HepG2 (cell line): ENCODE results near the gene TBX3. TPM values are rescaled to one million over a fixed set of nuclear protein-coding genes. Genes with fewer than 3 reads are reported as not detected.

Experiments
- ATAC-seq: fragments of 200-7000 bp; cut with Tn5 transposase; 3 replicates; pipeline ENCODE4 v1.9.1; 2020; ENCODE audit warnings: mild to moderate bottlenecking, moderate library complexity
- BruUV-seq: library from RNA; stranded (reverse); fragments of 400-500 nt; replicated peaks from 2 replicates; lab custom pipeline; 2021; lab: Mats Ljungman, UMichigan
- CTCF ChIA-PET: fragments of 300-600 bp; formaldehyde crosslinking; extraction: SDS; loops from one replicate; lab custom pipeline; 2021; ENCODE audit warnings: low total read pairs, inconsistent platforms, low intra/inter-chr PET ratio; lab: Yijun Ruan, JAX
- POLR2A ChIA-PET: fragments of 350-600 bp; sonication (Branson Sonifier 250); formaldehyde crosslinking; loops from one replicate; lab custom pipeline; 2020; ENCODE audit warnings: antibody characterized with exemption, inconsistent platforms; lab: Yijun Ruan, JAX
- DNase-seq: peaks from one replicate; pipeline ENCODE4 v3.0.0-alpha.2; 2015; ENCODE audit warnings: low spot score
- FAIRE-seq: peaks from 3 replicates; lab custom pipeline; 2011; peaks lifted over from hg19 to GRCh38; lab: Jason Lieb, UNC
- H2AFZ ChIP-seq: one replicate; pipeline ENCODE4 v1.6.1; 2011; ENCODE audit warnings: low read length, inconsistent platforms
- H3K27ac ChIP-seq: fragments of 300-600 bp; 3 replicates; pipeline ENCODE4 v1.8.0; 2011; ENCODE audit warnings: mixed run types, mild to moderate bottlenecking, mixed read lengths, low read length, inconsistent platforms; ENCODE audit not compliant: insufficient read depth; ENCODE audit errors: extremely low read length
- H3K27me3 ChIP-seq, 2 experiments: fragments of 200-600 bp in 1 of 2; 2 replicates in 1 of 2; 3 replicates in 1 of 2; pipeline versions ENCODE4 v1.6.0 to v1.8.0; 2011; ENCODE audit warnings: low read length in 2 of 2, mild to moderate bottlenecking in 2 of 2, moderate library complexity in 2 of 2, inconsistent platforms in 1 of 2; ENCODE audit not compliant: insufficient read depth in 2 of 2, control insufficient read depth in 1 of 2
- H3K36me3 ChIP-seq, 2 experiments: fragments of 200-600 bp in 1 of 2; replicated peaks in 1 of 2; 2 replicates in 1 of 2; 3 replicates in 1 of 2; pipeline versions ENCODE4 v1.5.1 to v1.8.0; 2011; ENCODE audit warnings: low read length in 2 of 2, inconsistent platforms in 1 of 2; ENCODE audit not compliant: insufficient read depth in 2 of 2, control insufficient read depth in 1 of 2
- H3K4me1 ChIP-seq: 2 replicates; pipeline ENCODE4 v1.5.1; 2012; ENCODE audit warnings: low read length, inconsistent platforms; ENCODE audit not compliant: insufficient read depth
- H3K4me2 ChIP-seq: 2 replicates; pipeline ENCODE4 v1.6.0; 2011; ENCODE audit warnings: low read depth, low read length, inconsistent platforms
- H3K4me3 ChIP-seq, 3 experiments: fragments of 200-600 bp in 1 of 3; sonication (generic), shearing (Covaris generic) in 1 of 3; replicated peaks in 1 of 3; 2 replicates each; pipeline ENCODE4 v1.5.1; 2011 to 2016; ENCODE audit warnings: low read length in 3 of 3, inconsistent platforms in 2 of 3, low read depth in 2 of 3, mild to moderate bottlenecking in 2 of 3, control low read depth in 1 of 3, mixed read lengths in 1 of 3; ENCODE audit not compliant: insufficient read depth in 1 of 3
- H3K79me2 ChIP-seq: one replicate; pipeline ENCODE4 v1.6.1; 2011; ENCODE audit warnings: low read length, inconsistent platforms; ENCODE audit not compliant: insufficient read depth
- H3K9ac ChIP-seq: 2 replicates; pipeline ENCODE4 v1.6.0; 2011; ENCODE audit warnings: mild to moderate bottlenecking, low read depth, low read length, inconsistent platforms; ENCODE audit not compliant: insufficient read depth
- H3K9me3 ChIP-seq: 2 replicates; pipeline ENCODE4 v1.5.1; 2012; ENCODE audit warnings: mild to moderate bottlenecking, low read length
- H4K20me1 ChIP-seq: 2 replicates; pipeline ENCODE4 v1.6.0; 2011; ENCODE audit warnings: inconsistent platforms, mild to moderate bottlenecking, low read length, moderate library complexity; ENCODE audit not compliant: insufficient read depth
- ARID5B ChIP-seq: IDR thresholded peaks from 2 replicates; pipeline ENCODE4 v1.4.0; 2020; ENCODE audit warnings: mild to moderate bottlenecking, missing genetic modification reagents
- HDAC1 ChIP-seq: sonication (generic); formaldehyde crosslinking; IDR thresholded peaks from 2 replicates; pipeline ENCODE4 v1.5.1; 2020; ENCODE audit warnings: mild to moderate bottlenecking, missing genetic modification reagents
- KAT2B ChIP-seq: fragments of 150-350 bp; IDR thresholded peaks from 2 replicates; pipeline ENCODE4 v1.6.1; 2014; ENCODE audit warnings: low read depth, low read length, borderline replicate concordance
- KMT2A ChIP-seq: sonication (generic); formaldehyde crosslinking; IDR thresholded peaks from 2 replicates; pipeline ENCODE4 v1.4.0; 2020; ENCODE audit warnings: missing genetic modification reagents
- PBX3 ChIP-seq: sonication (generic); formaldehyde crosslinking; IDR thresholded peaks from 2 replicates; pipeline ENCODE4 v1.8.1; 2023; ENCODE audit warnings: missing genetic modification reagents, inconsistent platforms, borderline replicate concordance
- RBFOX2 ChIP-seq: fragments of 200-400 bp; formaldehyde crosslinking; IDR thresholded peaks from 2 replicates; pipeline ENCODE4 v1.6.1; 2017; ENCODE audit warnings: low read depth, mild to moderate bottlenecking, low read length
- RBM22 ChIP-seq: fragments of 200-400 bp; formaldehyde crosslinking; optimal IDR thresholded peaks from 2 replicates; pipeline ENCODE3; 2017; ENCODE audit warnings: mild to moderate bottlenecking, low read length, moderate library complexity
- SAFB2 ChIP-seq: sonication (generic); formaldehyde crosslinking; IDR thresholded peaks from 2 replicates; pipeline ENCODE4 v1.5.1; 2020; ENCODE audit warnings: missing genetic modification reagents, low read depth, mild to moderate bottlenecking, borderline replicate concordance
- SAP130 ChIP-seq: IDR thresholded peaks from 2 replicates; pipeline ENCODE4 v1.6.1; 2016; ENCODE audit warnings: low read depth
- SP5 ChIP-seq: IDR thresholded peaks from 2 replicates; pipeline ENCODE4 v1.6.1; 2016; ENCODE audit warnings: low read depth, borderline replicate concordance
- ZFP90 ChIP-seq: sonication (generic); formaldehyde crosslinking; IDR thresholded peaks from 2 replicates; pipeline ENCODE4 v1.8.0; 2022; ENCODE audit warnings: missing genetic modification reagents, mild to moderate bottlenecking, inconsistent platforms, borderline replicate concordance
- ZNF703 ChIP-seq: sonication (generic); formaldehyde crosslinking; IDR thresholded peaks from 2 replicates; pipeline ENCODE4 v1.5.1; 2020; ENCODE audit warnings: missing genetic modification reagents, mild to moderate bottlenecking, moderate library complexity, borderline replicate concordance
- WGBS: methylation state at CpG from one replicate; pipeline ENCODE4 v1.1.6; 2017; ENCODE audit warnings: low lambda C conversion rate; 5-methylcytosine and 5-hydroxymethylcytosine counted together
- in situ Hi-C: cut with HindIII; loops from 2 replicates; pipeline ENCODE4 v1.10.0; 2017; ENCODE audit warnings: low pct_unique_long_range_greater_than_20kb; ENCODE audit not compliant: extremely low pct_ligation_motif_present
- intact Hi-C: fragments of 100-400 bp; cut with micrococcal nuclease; formaldehyde crosslinking; loops from one replicate; pipeline ENCODE4 v1.10.0; 2022; ENCODE audit not compliant: unreplicated experiment
- polyA plus RNA-seq, 8 experiments: library from polyadenylated mRNA; depleted of rRNA in 3 of 8; stranded (reverse) in 7 of 8; unstranded in 1 of 8; fragments of >200 nt; fragmentation: Illumina TruSeq in 4 of 8; extraction: Trizol in 4 of 8; gene quantifications; 2 replicates each; pipeline versions ENCODE4 v1.2.1 to v1.2.3, GENCODE V29; 2011 to 2016; ENCODE audit warnings: low read depth in 4 of 8, missing spikeins in 1 of 8, mixed read lengths in 1 of 8; ENCODE audit not compliant: insufficient read depth in 1 of 8
- total RNA-seq, 5 experiments: library from RNA; depleted of rRNA; stranded (reverse); fragments of >200 nt; fragmentation: Illumina TruSeq; extraction: Trizol; gene quantifications; 2 replicates each; pipeline ENCODE4 v1.2.3, GENCODE V29; 2016; ENCODE audit warnings: low read depth in 1 of 5

Gene TBX3
- total and polyA plus RNA-seq, 2 of the 13 experiments (the other 11 are each of a cell fraction or from before 2014, with no cell fraction given) = 27.1 to 42.4 TPM

- FAIRE-seq (no peak), DNase-seq (no peak), ATAC-seq (no peak)
- CTCF ChIA-PET = no interaction called here
- TF ChIP-seq HDAC1 (CRISPR knock-in tag) (0 out of 2 replicates have a peak, but pooled peaks have one; percentile 25), RBM22 (peak; percentile 10), ZFP90 (CRISPR knock-in tag) (no peak), SAP130 (CRISPR knock-in tag) (0 out of 2 replicates have a peak, but pooled peaks have one; percentile 12)
- no peak overlapping the region for H2AFZ ChIP-seq
- H4K20me1 ChIP-seq = peaks cover 30% of the 10 kb centered on the region
- intact Hi-C loops (loop anchor here (5.0 kb wide), 1 partner anchor 132 kb away; no protein-coding TSS in a partner anchor), in situ Hi-C loops (no loop called here)
- peak overlapping the region; percentile 81 to 97 (median 97) for H3K4me3 ChIP-seq
- peaks cover 12 to 46% of the 10 kb centered on the region in 2 experiments for H3K36me3 ChIP-seq
- POLR2A ChIA-PET = interaction anchor here (1.0 to 2.0 kb wide), 2 partner anchors 24 to 119 kb away, joined by 3 to 5 read pairs; no protein-coding TSS in a partner anchor
- H3K9me3 ChIP-seq = no peaks in the 10 kb centered on the region
- H3K4me2 ChIP-seq = peak overlapping the region; percentile 86
- WGBS = 1% methylated on average over 11 of the region's 11 CpGs
- no peaks in the 10 kb centered on the region; a peak in 1 of 5 replicates for H3K27me3 ChIP-seq
- H3K9ac ChIP-seq = peak overlapping the region; percentile 96
- peak overlapping the region; percentile 96 for H3K27ac ChIP-seq
- H3K79me2 ChIP-seq = peaks cover 90% of the 10 kb centered on the region
- no TSS peak for BruUV-seq
- H3K4me1 ChIP-seq = peaks cover 54% of the 10 kb centered on the region
Measured at GRCh38 chr12:114680604-114681069, 3.3 kb downstream of the TBX3 start.

- H2AFZ ChIP-seq = no peak overlapping the region
- peak overlapping the region; percentile 96 for H3K9ac ChIP-seq
- H3K36me3 ChIP-seq = peaks cover 12 to 49% of the 10 kb centered on the region in 2 experiments
- in situ Hi-C loops = no loop called here
- ChIA-PET POLR2A (interaction anchor here (1.0 kb wide), 1 partner anchor 24 kb away, joined by 3 read pairs; no protein-coding TSS in a partner anchor), CTCF (no interaction called here)
- H3K9me3 ChIP-seq = no peaks in the 10 kb centered on the region
- DNase-seq (no peak), ATAC-seq (no peak), FAIRE-seq (no peak)
- H3K79me2 ChIP-seq = peaks cover 89% of the 10 kb centered on the region
- peak overlapping the region; percentile 81 to 97 (median 97) for H3K4me3 ChIP-seq
- H3K4me1 ChIP-seq = peaks cover 52% of the 10 kb centered on the region
- peak overlapping the region; percentile 96 for H3K27ac ChIP-seq
- WGBS = 43% methylated on average over 11 of the region's 11 CpGs
- intact Hi-C loops = loop anchor here (5.0 kb wide), 1 partner anchor 132 kb away; no protein-coding TSS in a partner anchor
- H3K27me3 ChIP-seq = no peaks in the 10 kb centered on the region; a peak in 1 of 5 replicates
- H4K20me1 ChIP-seq = peaks cover 30% of the 10 kb centered on the region
- no TSS peak for BruUV-seq
- H3K4me2 ChIP-seq = peak overlapping the region; percentile 86
- TF ChIP-seq PBX3 (CRISPR knock-in tag) (no peak), RBFOX2 (0 out of 2 replicates have a peak, but pooled peaks have one; percentile 4), SP5 (no peak), KMT2A (CRISPR knock-in tag) (0 out of 2 replicates have a peak, but pooled peaks have one; percentile 7), ZNF703 (CRISPR knock-in tag) (no peak), KAT2B (no peak), ARID5B (CRISPR knock-in tag) (no peak), SAFB2 (CRISPR knock-in tag) (no peak)
Measured at GRCh38 chr12:114679942-114680341, 4.0 kb downstream of the TBX3 start.
